HG02852 (cell line): ENCODE results near the gene GALNT5.

ENCODE experiments used
- ATAC-seq: cut with Tn5 transposase; IDR thresholded peaks from one replicate; pipeline ENCODE4 v1.9.1; 2021; ENCODE audit warnings: mild to moderate bottlenecking, moderate library complexity; ENCODE audit not compliant: unreplicated experiment

GALNT5 gene

DNA sequence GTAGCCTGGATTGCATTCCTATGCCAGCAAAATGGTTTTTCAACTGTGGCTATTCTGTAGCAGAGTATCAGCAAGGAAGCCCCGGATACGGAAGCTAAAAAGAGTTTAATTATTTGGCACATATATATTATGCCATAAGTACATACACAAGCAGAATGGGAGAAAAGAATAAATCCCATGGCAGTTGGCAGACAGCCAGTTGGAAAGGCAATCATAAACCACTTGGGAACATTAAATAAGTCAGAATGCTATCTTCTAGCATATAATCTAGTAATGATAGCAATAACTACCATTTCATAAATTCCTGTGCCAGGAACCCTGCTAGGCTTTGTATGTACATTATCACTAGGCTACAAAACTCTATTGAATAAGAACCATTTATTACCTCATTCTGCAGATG lies 26.0 kb downstream of the GALNT5 start:
- no peak for ATAC-seq

DNA sequence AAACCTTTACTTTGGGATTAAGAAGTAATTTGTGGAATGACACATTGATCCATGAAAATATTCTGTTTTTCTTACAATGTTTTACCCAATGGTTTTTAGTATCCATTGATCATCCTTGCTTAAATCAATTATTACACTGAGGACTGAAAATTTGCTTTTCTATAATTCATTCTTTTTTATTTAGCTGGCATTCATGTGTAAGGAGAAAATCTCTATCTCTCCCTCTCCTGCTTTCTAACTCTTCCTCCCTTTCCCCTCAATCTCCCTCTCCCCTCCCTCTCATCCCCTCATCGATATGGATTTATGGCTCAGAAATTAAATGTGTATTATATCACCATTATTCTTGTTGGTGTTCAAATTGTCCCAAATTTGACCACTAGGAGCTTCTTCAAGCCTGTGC lies 29.7 kb downstream of the GALNT5 start:
- no peak for ATAC-seq

DNA sequence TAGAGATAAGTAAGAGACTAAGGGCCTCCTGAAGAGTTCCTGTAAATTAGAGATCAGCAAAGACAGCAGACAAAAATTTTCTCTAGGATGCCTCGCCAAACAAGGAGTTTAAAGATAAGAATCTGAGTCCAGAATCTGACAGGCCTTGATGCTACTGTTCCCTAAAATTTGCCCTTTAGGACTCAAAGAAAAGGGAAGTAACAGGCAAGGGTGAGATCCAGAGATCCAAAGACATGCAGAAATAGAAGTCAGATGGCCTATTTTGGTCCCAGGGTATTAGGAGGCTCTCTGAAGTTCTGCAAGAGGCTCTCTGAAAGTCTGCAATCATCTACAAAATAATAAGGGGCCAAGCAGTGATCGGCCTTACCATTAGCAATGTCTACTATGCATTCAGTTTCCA lies 33.0 kb downstream of the GALNT5 start:
- no peak for ATAC-seq

DNA sequence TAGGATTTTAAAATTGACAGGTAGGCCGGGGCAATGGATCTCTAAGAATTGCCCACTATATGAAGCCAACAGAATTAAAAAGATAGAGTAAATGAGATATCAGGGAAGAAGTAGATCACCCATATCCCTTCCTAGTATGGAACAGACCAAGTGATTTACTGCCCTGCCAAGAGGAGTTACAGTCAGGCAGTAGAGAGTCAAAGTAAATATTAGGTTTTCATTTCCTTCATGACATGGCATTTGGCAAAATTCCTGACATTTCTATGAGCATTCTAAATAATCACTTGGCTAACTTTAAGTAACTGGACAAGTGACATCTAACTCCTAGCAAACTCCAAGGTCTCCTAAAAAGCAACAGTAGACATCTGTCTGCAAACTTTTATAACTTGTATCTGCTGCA lies 33.5 kb downstream of the GALNT5 start:
- no peak for ATAC-seq

DNA sequence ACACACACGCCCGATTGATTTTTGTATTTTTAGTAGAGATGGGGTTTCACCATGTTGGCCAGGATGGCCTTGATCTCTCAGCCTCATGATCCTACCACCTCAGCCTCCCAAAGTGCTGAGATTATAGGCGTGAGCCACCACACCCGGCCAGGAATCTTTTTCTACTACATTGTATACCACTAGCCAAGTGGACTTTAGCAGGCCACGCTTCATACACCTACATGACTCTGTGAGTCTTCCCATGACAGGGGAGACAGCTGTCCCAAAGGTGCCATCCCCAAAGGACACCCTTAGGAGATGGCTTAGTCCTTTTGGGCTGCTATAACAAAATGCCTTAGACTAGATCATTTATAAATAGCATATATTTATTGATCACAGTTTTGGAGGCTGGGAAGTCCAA lies 35.3 kb downstream of the GALNT5 start:
- ATAC-seq: no peak

DNA sequence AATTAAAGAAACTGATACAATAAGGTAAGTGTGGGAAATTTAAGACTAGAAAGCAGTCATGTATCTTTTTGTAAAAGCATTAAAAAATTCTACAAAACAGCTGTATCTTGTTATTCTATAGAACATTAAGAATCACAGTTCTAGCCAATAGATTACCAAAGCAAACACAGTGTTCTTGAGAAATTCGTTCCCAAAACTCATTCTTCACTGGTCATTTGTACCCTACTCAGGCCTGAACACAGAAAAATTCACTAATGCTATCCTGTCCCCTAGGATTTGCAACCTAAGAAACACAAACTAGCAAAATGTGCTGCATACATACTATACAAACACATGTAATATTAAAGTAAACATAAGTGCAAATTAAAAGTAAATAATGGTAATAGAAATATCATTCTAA lies 39.0 kb downstream of the GALNT5 start:
- ATAC-seq: no peak

DNA sequence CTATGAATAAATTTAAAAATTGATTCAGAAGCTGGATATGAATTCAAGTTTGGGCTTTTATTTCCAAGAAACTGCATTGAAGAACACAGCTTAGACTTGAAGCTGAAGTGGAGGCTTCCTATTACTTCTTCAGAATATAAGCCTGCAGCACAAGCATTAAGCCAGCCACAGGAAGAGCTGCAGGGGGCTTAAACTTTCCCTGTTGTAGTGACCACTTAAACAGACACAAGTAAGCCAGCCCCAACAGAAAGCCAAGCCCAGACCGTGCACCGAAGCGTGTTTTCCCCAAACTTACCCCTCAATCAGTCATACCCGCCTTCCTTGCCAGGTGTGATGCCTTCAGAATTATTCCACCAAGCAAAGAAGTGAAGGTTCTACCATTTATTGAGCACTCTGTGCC lies 39.5 kb downstream of the GALNT5 start:
- no peak for ATAC-seq

DNA sequence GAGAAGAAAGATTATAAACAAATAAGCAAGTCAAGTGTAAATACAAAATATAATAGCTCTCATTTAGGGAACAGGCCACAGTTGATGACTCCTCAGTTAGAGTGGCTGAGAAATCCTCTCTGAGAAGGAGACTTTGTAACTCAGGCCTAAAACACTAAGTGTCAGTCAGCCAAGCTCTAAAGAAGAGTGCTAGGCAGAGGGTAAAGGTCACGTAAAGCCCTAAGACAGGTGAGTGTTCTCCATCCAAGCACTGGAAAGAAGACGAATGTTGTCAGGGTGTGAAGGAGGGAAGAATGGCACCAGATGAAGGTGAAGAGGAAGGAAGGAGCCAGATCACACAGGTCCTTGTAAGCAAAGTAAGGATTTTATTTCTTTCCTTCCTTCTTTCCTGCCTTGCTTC lies 43.8 kb downstream of the GALNT5 start:
- ATAC-seq: no peak

DNA sequence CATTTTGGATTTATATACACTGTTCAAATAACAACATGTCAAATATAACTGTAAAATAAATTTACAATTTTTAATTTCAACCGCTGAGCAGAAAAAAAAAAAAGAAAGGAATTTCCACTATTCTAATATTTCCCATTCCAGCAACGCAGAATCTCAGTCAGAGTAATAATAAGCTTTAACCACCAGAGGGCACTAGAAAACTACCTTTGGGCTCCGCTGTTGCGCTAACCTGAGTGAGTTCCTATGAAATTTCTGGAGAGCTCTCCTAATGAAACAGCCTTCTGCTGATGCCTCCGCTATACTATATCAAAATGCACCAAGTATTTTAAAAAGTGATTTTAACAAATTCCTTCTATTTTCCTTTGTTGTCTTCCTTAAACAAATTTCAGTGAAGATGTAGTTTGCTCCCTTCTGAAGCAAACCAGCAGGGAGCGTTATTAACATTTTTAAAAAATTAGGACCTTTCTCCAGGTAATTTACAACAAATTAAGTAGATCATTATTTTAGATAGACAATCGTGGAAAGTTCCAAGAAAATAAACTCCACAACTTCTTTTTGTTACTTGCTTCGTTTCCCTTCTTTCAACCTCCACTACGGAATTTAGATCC lies 45.1 kb downstream of the GALNT5 start:
- ATAC-seq: peak; percentile 84

DNA sequence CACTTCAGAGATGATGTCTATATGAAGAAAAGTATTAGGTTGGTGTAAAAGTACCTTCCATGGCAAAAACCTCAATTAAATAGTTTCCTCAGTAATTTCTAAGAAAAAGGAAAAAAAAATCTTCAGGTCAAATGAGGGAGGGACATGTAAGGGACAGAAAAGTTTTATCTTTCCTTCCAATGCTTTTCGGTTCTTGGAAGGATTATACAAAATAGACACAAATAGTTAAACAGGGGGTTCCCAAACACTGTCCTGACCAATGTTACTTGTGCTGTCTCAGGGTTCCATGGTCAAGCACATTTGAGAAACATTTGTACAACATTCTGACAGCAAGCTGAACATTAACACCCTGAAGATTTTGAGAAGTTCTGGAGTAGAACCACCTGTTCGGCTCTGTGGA lies 46.1 kb downstream of the GALNT5 start:
- ATAC-seq: no peak

DNA sequence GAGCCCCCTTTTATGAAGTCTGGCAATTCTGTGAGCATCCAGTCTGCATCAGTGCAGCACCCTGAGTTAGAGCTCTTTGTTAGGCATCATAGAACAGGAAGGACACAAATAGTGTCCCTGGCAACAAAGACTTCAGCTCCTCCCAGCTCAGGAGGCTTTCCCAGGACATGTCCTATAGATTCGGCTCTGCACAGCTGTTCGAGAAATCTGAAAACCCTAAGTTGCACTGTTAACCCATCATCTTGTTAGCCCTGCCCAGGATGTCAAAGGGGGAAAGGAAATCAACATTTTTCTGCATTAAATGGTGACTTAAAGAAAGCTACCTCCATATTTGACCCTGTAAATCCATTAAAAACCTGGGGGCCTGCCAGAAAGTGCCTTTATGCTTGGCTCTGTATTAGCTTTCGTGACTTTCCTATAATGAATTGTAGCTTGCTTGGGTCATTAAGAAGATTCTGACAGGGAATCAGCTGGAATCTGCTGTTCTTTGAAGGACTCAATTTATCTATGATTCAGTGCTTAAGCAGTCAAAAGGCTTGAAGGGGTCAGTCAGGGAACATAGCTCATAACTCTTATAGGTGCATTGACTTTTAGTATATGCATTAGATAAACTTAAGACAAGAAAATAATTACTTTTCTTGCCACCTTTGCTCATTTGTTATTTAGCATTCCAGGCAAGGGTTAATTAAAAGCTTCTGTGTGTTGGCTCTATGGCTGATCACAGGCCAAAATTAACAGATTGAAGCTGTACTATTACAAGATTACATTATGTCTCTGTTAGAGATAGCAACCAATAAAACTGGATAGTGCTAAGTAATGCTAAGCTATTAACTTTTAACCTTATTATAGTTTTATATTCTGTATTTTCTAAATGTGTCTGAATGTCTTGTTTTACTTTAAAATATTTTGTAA lies 47.6 kb downstream of the GALNT5 start:
- no peak for ATAC-seq

DNA sequence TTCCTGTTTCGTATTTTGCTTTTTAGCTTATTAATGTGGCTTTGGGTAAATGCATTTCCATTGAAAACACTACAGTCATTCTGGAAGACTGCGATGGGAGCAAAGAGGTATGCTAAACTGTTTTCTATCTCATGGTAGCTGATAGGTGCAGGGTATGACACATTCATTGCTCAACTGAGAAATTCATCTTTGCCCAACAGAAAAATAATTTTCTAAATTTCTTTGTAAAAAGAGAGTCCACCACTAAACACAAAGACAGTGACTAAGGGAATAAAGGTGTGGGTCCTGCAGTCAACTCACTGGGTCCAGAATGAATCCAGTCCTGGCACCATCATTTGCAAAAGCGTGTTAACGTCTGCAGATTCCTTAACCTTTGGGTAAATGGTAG lies 48.2 kb downstream of the GALNT5 start:
- no peak for ATAC-seq

DNA sequence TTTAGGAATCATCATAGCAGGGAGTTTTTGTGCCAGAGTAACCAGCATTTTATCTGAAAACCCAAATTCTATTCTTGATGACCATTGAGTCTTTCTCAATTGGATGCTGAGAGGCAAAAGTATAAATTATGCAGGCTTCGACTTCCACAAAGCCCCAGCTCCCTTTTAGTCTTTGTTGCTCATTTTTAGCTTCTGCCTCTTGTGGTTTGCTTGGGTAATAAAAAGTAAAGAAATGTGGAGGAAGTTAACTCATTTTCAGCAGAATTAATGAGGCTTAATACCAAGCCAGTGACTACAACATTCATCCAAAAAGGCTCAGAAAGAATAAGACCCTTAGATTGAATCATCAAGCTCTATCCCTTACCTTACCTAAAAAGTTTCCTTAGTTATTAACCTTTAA lies 49.5 kb downstream of the GALNT5 start:
- no peak for ATAC-seq

DNA sequence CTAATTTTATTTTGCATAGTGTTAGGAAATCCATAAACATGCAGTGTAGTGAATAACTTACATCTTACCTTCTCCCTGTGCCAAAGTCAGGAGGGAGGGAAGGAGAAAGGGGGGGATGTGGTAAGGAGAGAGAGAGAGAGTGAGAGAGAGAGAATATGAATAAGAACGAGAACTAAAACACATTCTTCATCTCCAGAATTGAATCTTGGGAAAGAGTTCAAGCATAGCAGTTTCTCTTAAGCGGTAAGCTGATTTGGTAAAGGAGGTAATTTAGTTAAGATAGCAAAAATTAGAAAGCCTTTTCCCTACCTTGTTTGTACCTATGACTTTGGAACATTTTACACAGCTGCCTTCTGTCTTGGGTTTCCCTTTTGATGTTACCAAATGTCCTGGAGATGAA lies 52.4 kb downstream of the GALNT5 start:
- no peak for ATAC-seq

DNA sequence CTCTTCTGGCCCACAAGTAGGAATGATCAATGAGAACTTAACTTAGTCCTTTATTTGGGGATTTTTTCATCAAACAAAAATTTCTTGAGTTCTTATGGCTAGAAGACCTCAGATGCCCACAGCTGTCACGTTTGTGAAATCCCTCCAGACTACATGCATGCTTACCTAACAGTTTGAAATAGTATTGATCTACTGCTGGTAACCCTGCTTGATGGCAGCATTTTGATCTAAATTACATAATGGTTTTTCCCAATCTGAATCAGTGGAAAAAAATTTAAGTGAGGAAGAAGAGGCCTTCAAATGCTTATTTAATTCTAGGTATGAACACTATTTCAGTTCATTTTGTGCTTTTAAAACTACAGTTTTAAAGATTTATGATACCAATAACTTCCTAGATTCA lies 54.2 kb downstream of the GALNT5 start:
- no peak for ATAC-seq

DNA sequence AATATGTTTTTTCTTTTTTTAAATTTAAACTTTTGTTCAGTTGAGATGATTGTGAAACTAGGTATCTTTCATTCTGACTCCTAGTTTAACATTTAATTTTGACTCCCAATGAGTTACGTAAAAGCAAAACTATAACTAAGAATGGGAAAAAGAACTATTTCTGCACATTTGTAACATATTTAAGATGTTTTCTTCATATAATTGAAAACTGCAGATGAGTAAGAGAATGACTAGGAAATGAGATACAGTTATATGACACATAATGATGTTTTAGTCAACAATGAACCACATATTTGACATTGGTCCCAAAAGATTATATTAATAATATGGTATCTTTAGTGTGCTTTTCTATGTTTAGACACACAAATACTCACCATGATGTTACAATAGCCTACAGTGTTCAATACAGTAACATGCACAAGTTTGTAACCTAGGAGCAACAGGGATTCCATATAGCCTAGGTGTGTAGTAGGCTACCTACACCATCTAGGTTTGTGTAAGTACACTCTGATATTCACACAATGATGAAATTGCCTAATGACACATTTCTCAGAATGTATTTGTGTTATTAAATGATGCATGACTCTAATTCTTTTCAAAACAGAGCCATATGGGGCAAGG lies 55.5 kb downstream of the GALNT5 start:
- ATAC-seq: peak; percentile 51

DNA sequence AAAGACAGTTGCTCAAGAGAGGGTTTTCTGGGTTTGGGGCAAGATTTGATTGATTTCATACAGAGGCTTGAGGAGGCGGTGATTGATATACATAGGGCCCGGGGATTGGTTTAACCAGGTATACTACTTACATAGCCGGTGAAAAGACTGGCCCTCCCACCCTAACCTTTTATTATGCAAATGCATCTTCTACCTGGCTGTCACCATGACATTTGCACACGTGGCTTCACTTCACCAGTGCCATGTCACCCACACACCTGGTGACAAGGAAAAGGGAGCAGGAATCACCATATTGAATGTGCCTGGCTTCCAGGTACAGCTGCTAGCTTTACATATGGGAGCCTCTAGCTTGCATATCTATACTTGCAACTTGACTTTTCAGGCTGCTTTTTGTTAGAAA lies 58.4 kb downstream of the GALNT5 start:
- ATAC-seq: no peak

DNA sequence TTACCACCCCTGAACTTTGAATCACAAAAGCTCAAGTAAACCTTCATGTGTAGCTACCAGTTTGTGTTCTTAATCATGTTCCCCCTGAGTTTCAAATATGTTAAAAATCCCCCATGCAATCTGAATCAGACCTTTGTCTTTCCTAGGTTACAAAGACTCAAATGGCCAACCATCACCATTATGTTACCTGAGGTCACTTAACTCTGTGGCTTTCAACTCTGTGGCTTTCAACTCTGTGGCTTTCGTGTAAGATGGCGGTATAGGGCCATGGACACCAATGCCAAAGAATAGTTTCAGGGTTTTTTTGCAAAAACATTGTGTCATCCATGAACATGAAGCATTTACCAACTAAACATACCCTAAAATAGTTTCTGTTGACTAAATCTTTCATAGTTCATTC lies 61.4 kb downstream of the GALNT5 start:
- ATAC-seq: no peak

DNA sequence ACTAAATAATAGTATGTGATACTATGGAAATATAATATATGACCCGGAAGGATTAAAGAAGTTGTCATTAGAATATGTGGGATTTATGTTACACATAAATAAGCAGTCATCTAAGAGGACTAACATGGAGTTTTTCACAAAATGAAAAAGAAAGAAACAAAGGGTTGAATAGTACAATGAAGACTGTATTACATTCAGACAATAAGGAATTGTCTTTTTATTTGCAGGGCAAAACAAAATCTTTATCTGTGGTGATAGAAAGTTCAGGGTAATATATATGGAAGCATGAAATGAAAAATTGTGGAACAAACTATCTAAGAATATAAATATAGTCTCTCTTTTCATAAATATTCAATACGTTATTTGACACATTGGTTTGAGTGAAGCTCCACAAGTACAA lies 62.3 kb downstream of the GALNT5 start:
- ATAC-seq: no peak

DNA sequence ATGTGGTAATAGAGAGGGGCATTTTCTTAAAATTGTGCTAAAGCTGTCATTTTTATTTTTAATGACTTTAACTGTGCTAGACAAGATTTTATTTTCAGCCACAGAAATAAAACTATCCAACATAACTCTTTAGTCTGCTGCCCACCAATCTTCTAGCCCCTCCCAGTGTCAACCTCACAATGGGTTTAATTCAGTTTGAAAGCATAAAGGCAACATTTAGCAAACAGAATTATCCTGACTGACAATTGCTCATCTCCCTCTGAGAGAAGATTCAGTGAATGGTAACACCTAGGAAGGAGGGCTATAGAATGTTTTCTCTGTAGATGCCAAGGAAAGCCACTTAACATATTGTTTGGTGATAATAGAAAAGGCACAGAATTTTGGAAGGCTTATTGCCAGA lies 62.9 kb downstream of the GALNT5 start:
- ATAC-seq: no peak

DNA sequence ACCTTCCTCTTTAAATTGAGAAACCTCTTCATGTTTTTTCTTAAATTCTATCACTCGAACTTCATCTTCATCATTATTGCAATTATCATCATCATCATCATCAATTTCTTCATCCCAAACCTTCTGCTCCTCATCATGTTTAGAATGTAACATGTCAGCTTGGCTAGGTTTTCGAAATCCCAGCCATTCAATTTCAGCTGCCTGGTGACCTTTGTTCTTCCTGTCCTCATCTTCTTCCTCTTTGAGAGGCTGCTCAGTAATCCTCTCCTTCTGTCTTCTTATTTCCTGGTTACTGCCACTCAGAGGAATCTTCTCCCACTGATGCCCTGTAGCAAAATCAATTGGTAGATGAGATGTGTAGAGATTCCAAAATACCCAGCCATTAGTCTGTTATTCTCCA lies 64.0 kb downstream of the GALNT5 start:
- ATAC-seq: no peak

DNA sequence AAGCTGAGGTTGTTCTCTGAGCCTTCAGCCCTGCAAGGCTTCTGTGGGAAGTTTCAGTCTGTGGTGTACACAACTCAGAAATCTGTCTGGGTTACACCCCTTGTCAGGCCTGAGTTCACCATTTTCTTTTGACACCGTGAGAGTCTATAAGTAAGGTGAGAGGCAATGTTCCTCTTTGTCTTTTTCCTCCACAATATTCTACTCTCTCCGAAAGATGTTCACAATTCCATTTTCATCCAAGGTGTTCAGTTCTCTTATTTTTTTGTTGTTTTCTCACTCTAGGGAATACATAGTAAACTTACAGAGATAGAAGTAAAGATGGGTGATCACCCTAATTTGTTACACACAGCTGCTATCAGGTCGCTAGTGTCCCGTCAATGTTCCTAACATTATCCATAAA lies 64.9 kb downstream of the GALNT5 start:
- no peak for ATAC-seq
